Measurements from ENCODE around the gene BARHL1.
"Not testable (repeated sequence)": the region's sequence is repeated elsewhere in the genome, so short reads cannot be mapped to it uniquely, and the experiment has no call there.

Gene BARHL1

DNA sequence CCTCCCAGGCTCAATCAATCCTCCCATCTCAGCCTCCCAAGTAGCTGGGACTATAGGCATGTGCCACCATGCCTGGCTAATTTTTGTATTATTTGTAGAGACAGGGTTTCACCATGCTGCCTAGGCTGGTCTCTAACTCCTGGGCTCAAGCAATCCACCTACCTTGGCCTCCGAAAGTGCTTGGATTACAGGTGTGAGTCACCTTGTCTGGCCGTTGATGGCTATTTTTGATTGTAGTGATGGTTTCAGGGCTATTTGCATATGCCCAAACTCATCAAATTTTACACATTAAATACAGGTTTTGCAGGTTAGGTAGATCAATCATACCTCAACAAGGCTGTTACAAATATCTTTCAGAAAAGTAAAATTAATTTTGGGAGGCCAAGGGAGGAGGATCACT is 13.6 kb upstream of the BARHL1 start:
- H3K4me1 ChIP-seq; in situ Hi-C loops (cut with MboI; ENCODE audit: low sequenced_read_pairs): not testable (repeated sequence)

DNA sequence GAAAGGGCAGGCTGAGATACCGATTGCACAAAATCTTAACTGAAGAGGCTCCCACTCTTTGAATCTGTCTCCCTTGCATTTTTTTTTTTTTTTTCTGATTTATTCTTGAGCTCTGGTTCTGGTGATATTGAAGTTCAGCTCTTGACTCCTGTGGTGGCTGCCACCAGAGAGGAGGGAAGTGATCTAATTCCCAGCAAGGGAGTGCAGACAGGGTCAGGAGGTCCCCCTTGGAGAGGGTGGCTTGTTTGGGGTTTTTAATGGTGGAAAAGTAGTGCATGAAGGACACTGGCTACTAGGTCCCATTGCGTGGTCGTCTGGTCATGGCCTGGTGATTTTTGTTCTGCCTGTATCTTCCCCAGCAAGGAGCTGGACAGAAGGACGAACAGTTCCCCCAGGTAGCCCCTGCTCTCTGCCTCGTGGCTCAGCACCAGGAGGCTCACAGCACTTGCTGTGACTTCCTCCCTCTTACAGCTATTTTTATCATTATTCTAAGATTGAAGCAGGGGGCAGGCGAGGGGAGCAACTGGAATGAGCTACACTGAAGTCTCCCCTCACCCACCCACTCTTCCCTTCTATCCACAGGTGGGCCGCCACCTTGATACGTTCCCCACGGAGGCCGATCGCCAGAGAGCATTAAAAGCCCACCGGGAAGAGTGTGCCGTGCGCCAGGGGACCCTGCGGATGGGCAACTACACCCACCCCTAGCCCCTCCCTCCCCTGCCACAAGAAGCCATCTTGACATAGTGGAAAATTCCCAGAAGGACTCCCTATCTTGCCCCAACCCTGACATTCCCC is 10.4 kb upstream of the BARHL1 start:
- no peak for DNase-seq (ENCODE audit: low spot score in 2 of 2)
- Histone ChIP-seq H3K4me3 (no peak overlapping the region), H3K36me3 (replicated peaks) (no peaks in the 10 kb centered on the region), H3K4me1 (no peaks in the 10 kb centered on the region), H3K27me3 (ENCODE audit: low read depth) (peaks cover 11% of the 10 kb centered on the region), H3K9me3 (no peaks in the 10 kb centered on the region)
- in situ Hi-C loops (cut with MboI; ENCODE audit: low sequenced_read_pairs): no loop called here

More for the DNA sequence above, 13.6 kb upstream of the BARHL1 start:
- H3K27me3 ChIP-seq (ENCODE audit: low read depth); DNase-seq (ENCODE audit: low spot score in 2 of 2); H3K36me3 ChIP-seq (replicated peaks); H3K9me3 ChIP-seq; H3K4me3 ChIP-seq: not testable (repeated sequence)

DNA sequence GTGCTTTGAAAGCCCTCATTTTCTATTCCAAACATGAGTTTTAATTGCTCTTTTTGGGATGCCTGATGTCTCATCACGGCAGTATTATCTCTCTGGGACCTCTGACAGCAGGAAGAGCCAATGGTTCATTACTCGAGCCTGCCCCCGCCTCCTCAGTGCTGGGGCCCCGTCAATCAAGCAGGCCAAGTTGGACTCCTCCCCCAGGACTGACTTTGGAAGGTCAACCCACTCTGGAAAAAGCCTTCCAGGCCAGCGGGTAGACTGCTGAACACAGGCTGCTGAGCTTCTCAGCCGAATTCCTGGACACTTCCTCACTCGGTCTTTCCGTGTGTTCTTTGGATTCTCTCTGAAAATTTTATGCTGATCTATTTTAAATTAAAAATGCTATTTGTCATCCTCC is 9.5 kb upstream of the BARHL1 start:
- peak in 1 of 2 experiments; percentile 59 for DNase-seq (ENCODE audit: low spot score in 2 of 2)
- Histone ChIP-seq H3K4me3 (no peak overlapping the region), H3K9me3 (no peaks in the 10 kb centered on the region), H3K4me1 (no peaks in the 10 kb centered on the region), H3K27me3 (ENCODE audit: low read depth) (peaks cover 18% of the 10 kb centered on the region), H3K36me3 (replicated peaks) (no peaks in the 10 kb centered on the region)
- in situ Hi-C loops (cut with MboI; ENCODE audit: low sequenced_read_pairs): no loop called here

DNA sequence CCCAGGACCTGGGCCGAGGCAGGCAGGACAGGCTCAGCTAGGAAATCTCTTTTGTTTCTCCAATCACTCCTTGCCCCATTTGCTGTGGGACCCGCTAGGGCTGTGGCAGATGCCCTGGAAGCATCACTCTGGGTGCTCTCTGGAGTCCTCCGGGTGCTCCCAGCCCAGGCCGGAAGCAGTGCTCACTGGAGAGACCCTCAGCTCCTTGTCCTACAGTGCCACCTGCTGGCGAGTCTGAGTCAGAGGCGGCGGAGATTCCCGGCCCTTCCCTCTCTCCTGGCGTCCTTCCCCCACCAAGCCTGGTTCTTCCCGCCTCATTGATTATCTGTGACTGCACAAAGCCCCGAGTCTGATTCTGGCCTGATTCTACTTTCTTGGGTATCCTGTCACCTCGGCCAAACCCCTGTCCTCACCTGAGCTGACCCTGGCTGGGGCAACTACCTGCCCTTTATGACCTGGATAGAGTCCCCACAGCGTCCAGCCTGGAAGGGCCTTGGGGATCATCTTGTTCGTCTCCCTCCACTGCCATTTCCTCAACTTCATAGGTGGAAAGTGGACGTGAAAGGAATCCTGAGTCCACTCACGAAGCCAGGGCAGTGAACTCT is 7.3 kb upstream of the BARHL1 start:
- DNase-seq (ENCODE audit: low spot score in 2 of 2): peak; percentile 65 to 91
- Histone ChIP-seq H3K36me3 (replicated peaks) (no peaks in the 10 kb centered on the region), H3K4me3 (no peak overlapping the region), H3K27me3 (ENCODE audit: low read depth) (peaks cover 40% of the 10 kb centered on the region), H3K9me3 (no peaks in the 10 kb centered on the region), H3K4me1 (no peaks in the 10 kb centered on the region)
- in situ Hi-C loops (cut with MboI; ENCODE audit: low sequenced_read_pairs): loop anchor here (5.0 kb wide), 2 partner anchors 68 to 163 kb away; partner anchors contain the start of gene CFAP77

DNA sequence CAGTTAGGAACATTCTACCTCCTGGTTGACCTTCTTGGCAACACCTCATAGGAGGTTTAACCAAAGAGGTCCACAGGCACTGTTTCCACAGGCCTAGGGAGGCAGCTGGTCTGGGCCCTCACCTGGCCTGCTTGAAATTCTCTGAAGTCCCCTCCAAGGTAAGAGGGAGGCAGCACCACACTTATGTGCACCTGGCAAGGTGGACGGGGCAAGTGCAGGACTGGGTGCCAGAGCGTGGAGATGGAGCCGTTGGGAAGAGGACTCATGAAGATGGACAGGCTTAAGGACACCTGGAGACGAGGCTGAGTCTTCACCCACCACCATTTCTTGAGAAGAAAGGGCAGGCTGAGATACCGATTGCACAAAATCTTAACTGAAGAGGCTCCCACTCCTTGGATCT is 6.6 kb upstream of the BARHL1 start:
- no peak for DNase-seq (ENCODE audit: low spot score in 2 of 2)
- H3K36me3 ChIP-seq (replicated peaks): no peaks in the 10 kb centered on the region
- no peaks in the 10 kb centered on the region for H3K4me1 ChIP-seq
- no peaks in the 10 kb centered on the region for H3K9me3 ChIP-seq
- peaks cover 47% of the 10 kb centered on the region for H3K27me3 ChIP-seq (ENCODE audit: low read depth)
- no peak overlapping the region for H3K4me3 ChIP-seq
- in situ Hi-C loops (cut with MboI; ENCODE audit: low sequenced_read_pairs): loop anchor here (5.0 kb wide), 2 partner anchors 69 to 164 kb away; partner anchors contain the start of gene CFAP77

DNA sequence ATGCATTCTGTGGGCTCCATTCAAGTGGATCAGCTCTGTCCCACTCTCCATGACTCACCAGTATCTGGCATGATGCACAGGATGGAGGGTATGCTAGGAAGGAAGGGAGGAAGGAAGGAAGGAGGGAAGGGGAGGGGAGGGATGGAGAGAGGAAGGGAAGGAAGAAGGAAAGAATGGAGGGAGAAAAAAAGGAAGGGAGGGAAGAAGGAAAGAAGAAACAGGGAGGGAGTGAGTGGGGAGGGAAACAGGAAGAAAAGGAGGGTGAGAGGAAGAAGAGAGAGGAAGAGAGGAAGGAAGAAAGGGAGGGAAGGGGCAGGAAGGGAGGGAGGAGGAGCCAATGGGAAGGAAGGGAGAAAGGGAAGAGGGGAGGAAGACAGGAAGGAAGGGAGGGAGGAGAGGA is 5.3 kb upstream of the BARHL1 start:
- Histone ChIP-seq H3K4me1 (no peaks in the 10 kb centered on the region), H3K9me3 (no peaks in the 10 kb centered on the region), H3K27me3 (ENCODE audit: low read depth) (peaks cover 60% of the 10 kb centered on the region), H3K36me3 (replicated peaks) (no peaks in the 10 kb centered on the region), H3K4me3 (no peak overlapping the region)
- in situ Hi-C loops (cut with MboI; ENCODE audit: low sequenced_read_pairs): loop anchor here (5.0 kb wide), 2 partner anchors 70 to 165 kb away; partner anchors contain the start of gene CFAP77
- no peak for DNase-seq (ENCODE audit: low spot score in 2 of 2)

DNA sequence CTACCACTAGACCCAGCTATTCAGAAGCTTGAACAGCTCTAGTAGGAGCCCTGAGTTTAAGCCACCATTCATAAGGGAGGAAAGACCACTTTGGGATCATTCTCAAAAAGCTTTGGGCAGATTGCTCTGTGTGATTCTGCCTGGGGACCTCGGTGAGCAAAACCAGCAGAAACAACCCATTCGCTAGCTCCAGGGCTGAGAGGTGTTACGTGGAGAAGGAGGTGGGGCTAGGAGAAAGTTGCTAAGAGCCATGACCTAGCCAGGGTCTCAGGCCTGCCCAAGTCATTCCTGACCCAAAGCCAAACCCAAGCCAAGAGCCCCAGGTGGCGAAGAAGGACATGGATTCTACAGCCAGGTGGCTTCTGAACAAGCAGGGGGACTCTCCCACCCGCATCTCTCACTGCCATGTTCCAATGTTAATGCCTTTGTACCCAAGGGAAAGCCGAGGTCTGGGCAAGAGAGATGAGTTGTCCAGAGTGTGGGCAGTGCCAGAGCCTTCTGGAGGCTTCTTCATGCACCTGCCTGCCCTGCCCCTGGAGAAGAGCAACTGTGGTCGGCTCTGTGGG is 4.0 kb upstream of the BARHL1 start:
- DNase-seq (ENCODE audit: low spot score in 2 of 2): no peak
- Histone ChIP-seq H3K36me3 (replicated peaks) (no peaks in the 10 kb centered on the region), H3K9me3 (no peaks in the 10 kb centered on the region), H3K27me3 (ENCODE audit: low read depth) (peaks cover 72% of the 10 kb centered on the region), H3K4me3 (no peak overlapping the region), H3K4me1 (no peaks in the 10 kb centered on the region)
- in situ Hi-C loops (cut with MboI; ENCODE audit: low sequenced_read_pairs): loop anchor here (5.0 kb wide), 2 partner anchors 71 to 166 kb away; partner anchors contain the start of gene CFAP77

DNA sequence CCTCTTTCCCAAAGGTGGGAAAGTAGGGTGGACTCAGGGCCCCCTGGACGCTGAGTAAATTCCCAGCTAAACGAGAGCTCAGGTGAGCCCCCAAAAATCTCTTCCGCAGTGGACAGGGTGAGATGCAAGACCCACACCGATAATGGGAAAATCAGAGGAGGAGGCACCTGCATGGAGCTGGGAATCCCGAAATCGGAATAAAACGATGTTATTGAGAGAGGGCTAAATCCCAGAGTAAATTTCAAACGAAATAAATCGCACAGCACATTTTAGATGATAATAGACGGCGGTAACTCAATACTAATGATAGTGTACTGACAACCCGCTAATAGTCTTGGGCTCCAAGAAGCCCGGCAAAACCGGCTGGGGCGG is 3.0 kb upstream of the BARHL1 start:
- no peaks in the 10 kb centered on the region for H3K36me3 ChIP-seq (replicated peaks)
- peaks cover 79% of the 10 kb centered on the region for H3K27me3 ChIP-seq (ENCODE audit: low read depth)
- no peak overlapping the region for H3K4me3 ChIP-seq
- no peak for DNase-seq (ENCODE audit: low spot score in 2 of 2)
- in situ Hi-C loops (cut with MboI; ENCODE audit: low sequenced_read_pairs): loop anchor here (5.0 kb wide), 2 partner anchors 72 to 167 kb away; partner anchors contain the start of gene CFAP77
- no peaks in the 10 kb centered on the region for H3K9me3 ChIP-seq
- H3K4me1 ChIP-seq: no peaks in the 10 kb centered on the region

DNA sequence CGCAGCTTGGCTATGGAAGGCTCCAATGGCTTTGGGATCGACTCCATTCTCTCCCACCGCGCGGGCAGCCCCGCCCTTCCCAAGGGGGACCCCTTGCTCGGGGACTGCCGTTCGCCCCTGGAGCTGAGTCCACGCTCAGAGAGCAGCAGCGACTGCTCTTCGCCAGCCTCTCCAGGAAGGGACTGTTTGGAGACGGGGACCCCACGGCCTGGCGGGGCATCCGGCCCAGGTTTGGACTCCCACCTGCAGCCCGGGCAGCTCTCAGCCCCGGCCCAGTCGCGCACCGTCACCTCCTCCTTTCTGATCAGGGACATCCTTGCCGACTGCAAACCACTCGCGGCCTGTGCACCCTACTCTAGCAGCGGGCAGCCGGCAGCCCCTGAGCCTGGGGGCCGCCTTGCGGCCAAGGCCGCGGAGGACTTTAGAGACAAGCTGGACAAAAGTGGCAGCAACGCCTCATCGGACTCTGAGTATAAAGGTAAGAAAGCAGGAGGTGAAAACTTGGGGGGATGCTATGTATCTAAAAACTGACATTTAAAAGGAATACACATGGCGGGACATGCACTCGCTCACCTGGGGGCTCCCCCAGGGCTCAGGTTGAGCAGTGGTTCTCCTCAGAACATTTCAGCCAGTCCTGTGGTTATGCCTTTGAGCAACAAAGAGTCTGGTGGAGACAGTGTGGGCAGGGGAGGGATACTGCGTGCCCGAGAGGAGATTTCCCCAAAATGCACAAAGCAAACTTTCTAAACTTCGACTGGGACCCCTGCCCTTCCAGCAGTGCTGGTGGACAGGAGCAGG is 579 bp downstream of the BARHL1 start:
- in situ Hi-C loops (cut with MboI; ENCODE audit: low sequenced_read_pairs): no loop called here
- H3K27me3 ChIP-seq (ENCODE audit: low read depth): peaks cover 96% of the 10 kb centered on the region
- H3K4me1 ChIP-seq: no peaks in the 10 kb centered on the region
- H3K36me3 ChIP-seq (replicated peaks): no peaks in the 10 kb centered on the region
- no peak overlapping the region for H3K4me3 ChIP-seq
- no peaks in the 10 kb centered on the region for H3K9me3 ChIP-seq
- no peak for DNase-seq (ENCODE audit: low spot score in 2 of 2)

DNA sequence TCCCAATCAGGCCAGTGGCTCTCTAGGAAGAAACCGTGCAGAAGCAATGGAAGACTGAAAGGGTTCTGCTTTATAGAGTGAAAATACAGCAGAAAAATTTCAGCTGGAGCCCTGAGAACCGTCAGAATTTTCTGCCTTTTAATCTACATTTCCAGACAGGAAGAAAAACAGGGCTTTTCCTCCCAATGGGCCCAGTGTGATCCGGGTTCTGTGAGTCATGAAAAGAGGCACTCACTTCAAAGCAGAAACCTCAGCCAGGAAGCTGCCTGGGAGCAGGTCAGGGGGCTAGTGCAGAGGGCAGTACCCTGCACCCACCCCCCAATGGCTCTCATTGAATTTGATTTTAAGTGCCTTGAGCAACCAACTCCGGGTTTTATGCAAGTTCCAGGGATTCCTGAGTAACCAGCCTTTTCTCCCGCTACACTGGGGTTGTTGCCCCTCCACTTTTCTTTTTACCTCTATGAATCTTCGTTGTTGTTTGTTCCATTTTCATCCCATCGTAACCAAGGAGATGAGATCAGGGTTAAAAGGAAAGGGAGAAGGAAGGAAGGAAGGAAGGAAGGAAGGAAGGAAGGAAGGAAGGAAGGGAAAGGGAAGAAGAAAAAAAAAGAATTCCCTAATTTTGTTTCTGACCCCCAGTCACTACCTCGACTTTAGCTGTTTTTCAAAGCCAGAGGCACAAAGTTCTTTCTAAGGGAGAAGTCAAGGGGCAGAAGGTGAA is 1.3 kb downstream of the BARHL1 start:
- DNase-seq (ENCODE audit: low spot score in 2 of 2): no peak
- Histone ChIP-seq H3K27me3 (ENCODE audit: low read depth) (peaks cover 96% of the 10 kb centered on the region), H3K9me3 (no peaks in the 10 kb centered on the region), H3K36me3 (replicated peaks) (no peaks in the 10 kb centered on the region), H3K4me3 (no peak overlapping the region), H3K4me1 (no peaks in the 10 kb centered on the region)
- in situ Hi-C loops (cut with MboI; ENCODE audit: low sequenced_read_pairs): no loop called here

DNA sequence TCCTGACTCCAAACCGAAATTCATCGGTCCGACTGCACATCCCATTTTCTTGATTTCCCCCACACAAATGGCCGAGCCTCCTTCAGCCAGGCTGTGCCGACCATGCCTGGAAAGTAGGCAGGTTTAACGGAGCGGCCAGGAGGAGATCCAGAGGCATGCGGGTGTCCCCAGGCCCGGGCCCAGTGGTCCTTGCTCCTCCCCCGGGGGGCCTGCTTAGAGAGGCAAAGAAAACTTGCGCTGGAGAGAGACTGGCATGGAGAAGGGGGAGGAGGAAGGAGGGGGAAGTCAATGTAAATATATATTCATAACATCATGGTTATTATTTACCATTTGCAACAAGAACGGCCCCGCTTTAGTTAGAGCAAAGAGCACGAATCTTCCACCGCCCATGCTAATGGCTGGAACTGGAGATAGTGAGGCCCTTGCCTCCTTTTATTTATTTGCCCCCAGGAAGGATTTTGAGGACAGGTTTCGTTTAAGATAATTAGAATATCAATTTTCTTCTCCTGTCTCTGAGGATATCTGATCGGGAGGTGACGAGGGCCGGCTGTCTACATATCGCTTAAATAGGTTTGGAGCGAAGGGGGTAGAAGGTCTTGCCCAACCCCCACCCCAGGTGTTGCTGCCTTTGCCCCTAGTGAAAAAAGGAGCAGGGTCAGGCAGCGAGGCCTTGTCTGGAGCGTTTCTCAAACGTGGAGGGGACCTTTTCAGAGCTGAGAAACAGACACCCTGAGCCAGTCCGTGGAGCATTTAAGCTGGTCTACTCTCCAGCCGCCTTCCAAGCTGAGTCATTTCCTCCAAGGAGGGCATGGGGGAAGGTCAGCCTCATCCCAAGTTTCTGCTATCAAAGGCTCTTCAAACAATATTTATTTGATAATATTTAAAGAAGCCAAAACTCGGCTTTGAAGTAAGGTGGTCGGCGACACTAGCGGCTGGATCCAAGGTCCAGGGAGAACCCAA is 2.5 kb downstream of the BARHL1 start:
- H3K27me3 ChIP-seq (ENCODE audit: low read depth): peaks cover 95% of the 10 kb centered on the region
- in situ Hi-C loops (cut with MboI; ENCODE audit: low sequenced_read_pairs): no loop called here
- H3K4me3 ChIP-seq: no peak overlapping the region
- no peaks in the 10 kb centered on the region for H3K4me1 ChIP-seq
- no peak for DNase-seq (ENCODE audit: low spot score in 2 of 2)
- H3K36me3 ChIP-seq (replicated peaks): no peaks in the 10 kb centered on the region
- H3K9me3 ChIP-seq: no peaks in the 10 kb centered on the region

Measured in HAP-1 (cell line).